GM12801 (cell line): ENCODE results near the gene TCFL5.

Experiments
- TF ChIP-seq, protein P1 (sequence below): IDR thresholded peaks from one replicate; pipeline ENCODE4 v1.5.1; 2011; ENCODE audit warnings: control low read depth; ENCODE audit not compliant: insufficient read length; ENCODE audit errors: extremely low read depth

The TCFL5 gene

DNA sequence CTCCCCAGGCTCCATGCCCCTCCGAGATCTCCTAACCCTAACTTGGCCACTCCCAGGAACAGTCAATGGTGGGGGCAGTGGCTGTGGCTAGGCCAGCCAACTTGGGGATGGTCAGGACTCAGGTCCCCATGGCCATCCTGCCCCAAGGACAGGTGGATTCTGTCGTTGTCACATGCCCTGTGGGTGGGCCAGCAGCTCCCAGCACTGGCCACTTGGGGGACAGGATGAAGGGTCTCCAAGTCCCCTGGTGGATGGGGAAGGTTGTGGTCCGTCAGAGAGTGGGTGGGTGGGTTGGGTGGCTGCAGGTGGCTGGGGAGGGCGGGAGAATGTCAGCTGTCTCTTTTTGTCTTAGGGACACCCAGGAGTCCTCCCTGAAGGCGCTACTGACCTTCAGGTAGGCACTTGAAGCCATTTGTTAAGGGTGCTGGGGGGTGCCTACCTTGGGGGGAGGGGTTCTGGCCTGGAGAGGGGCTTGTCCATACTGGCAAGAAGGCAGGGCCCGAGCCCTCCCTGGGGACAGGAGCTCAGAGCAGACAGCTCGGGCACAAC, 39.3 kb downstream of the TCFL5 start:
- TF ChIP-seq, protein P1, sequence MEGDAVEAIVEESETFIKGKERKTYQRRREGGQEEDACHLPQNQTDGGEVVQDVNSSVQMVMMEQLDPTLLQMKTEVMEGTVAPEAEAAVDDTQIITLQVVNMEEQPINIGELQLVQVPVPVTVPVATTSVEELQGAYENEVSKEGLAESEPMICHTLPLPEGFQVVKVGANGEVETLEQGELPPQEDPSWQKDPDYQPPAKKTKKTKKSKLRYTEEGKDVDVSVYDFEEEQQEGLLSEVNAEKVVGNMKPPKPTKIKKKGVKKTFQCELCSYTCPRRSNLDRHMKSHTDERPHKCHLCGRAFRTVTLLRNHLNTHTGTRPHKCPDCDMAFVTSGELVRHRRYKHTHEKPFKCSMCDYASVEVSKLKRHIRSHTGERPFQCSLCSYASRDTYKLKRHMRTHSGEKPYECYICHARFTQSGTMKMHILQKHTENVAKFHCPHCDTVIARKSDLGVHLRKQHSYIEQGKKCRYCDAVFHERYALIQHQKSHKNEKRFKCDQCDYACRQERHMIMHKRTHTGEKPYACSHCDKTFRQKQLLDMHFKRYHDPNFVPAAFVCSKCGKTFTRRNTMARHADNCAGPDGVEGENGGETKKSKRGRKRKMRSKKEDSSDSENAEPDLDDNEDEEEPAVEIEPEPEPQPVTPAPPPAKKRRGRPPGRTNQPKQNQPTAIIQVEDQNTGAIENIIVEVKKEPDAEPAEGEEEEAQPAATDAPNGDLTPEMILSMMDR, result no peak

DNA sequence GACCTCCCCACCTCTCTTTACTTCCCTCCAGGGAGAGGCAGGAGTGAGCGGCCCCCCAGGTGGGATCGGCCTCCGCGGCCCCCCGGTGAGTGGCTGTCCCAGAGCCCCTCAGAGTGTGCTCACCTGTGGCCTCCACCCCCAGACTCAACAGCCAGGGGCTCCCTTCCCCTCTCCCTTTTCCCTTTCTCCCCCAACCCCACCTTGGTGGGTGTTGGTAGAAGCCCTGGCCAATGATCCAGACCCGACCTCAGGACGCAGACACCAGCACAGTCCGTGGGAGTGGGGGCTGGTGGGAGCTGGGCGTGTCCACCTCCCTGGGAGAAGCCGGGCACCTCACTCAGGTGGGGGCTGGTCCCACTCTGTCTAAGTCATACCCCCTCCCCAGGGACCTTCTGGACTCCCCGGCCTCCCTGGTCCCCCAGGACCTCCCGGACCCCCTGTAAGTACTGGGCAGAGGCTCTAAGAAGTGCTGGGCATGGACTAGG, 39.9 kb downstream of the TCFL5 start:
- TF ChIP-seq, protein P1, result no peak

DNA sequence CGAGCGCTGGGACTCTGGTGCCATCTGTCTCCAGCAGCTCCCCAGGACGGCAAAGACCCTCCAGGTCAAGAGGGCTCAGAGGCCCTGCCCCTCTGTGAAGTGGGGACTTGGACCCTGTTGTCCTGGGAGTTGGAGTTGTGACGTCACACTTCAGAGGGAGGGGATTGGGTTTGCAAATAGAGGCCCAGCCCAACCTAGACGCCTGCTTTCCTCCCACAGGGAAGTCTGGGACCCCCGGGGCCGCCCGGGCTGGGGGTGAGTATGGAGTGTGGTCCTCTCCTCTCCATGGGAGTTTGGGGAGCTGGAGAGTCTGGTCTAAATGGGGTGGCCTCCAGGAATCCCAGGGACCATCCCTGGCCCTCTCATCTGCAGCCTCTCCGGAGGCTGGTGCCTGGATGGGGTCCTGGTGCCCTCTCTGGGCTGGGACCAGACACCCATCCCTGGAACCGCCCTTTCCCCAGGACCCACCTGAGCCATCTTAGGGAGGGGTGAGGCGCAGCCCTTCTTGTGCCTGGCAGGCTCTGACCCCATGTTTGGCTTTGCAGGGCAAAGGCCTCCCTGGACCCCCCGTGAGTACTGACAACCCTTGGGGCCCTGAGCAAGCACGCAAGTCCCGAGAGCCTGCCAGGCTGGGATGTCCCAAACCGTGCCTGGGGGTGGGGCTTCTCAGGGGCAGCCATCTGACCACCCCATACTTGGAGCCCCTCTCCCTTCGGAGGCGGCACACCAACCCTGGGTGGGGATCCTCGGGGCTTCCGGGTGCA, 40.5 kb downstream of the TCFL5 start:
- TF ChIP-seq, protein P1, result no peak

DNA sequence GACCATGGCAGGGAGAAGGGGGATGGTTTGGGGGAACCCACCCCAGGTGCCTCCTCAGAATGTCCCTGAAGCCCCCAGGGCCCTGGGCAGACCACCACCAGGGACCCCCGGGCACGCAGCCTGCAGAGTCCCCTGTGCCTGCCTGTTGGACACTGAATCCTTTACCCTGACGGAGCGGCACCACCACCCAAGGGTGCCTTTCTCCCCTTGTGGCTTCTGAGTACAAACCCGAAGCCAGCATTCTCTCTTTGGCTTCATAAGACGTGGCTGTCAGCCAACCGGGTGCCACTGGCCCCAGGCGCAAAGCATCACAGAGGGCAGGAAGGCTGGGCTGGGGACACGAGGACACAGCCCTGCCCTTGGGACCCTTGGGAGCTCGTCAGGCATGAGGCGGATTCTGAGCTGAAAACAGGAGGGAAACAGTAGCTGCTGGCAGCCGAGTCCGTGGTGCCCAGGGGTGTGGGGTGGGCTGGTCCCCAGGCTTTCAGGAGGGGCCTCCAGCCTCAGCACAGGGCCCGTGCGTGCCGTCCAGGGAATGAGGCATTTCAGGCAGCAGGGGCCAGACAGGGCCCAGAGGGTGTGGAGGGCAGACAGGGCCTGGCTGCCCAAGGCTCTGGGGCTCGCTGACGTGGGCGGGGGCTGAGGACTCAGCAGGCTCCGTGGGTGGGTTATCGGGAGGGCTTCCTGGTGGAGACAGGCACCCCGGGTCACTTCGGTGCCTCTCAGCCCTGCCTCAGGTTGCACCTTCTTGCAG, 41.2 kb downstream of the TCFL5 start:
- TF ChIP-seq, protein P1, result no peak

- TF ChIP-seq, protein P1, result no peak
Measured at GRCh38 chr20:62819494-62820174, 42.0 kb downstream of the TCFL5 start.

DNA sequence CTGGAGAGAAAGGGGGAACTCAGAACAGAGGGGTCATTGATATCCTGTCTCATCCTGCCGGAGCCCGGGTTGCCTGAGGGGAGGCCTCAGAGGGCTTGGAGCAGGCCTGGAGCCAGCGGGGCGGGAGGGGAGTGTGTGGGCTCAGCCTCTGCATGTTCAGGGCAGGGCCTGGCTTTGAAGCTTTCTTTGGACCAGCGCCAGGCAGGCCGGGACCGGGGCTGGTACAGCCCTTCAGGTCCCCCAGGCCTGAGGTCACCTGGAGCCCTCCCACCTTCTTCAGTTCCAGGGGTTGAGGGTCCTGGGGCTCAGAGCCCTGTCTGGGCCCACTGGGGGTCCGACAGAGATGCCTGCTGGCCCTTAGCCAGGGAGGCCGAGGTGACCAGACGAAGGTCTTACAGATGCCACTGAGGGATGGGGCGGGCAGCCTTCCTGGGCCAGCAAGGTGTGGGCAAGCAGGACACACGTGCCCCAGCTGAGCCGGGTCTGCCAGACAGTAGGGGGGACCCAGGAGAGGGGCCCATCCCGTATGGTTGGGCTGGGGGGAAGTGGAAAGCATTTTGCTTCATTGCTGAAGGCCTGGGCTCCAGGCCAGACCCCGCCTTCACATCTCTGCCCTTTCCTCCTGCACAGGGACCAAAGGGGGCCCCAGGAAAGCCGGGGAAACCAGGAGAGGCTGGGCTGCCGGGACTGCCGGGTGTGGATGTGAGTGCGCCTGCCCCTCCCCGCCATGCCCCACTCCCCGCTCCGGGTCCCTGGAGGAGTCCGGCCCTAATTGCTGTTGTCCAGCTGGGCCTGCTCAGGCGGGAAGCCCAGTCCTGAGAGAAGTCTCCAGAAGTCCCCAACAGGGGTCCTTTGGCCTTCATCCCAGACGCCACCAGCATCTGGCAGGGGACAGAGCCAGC, 42.8 kb downstream of the TCFL5 start:
- TF ChIP-seq, protein P1, result no peak
